Lung microvascular endothelial cell (primary cell): ENCODE data around the gene SNAP25. TPM values are rescaled to one million over a fixed set of nuclear protein-coding genes. Genes with fewer than 3 reads are reported as not detected.

ENCODE experiments used
- DNase-seq, 2 donors: peaks; one replicate each; pipeline versions ENCODE4 v3.0.0 to v3.0.0-alpha.2; 2010; ENCODE audit warnings: low read depth in 2 of 2
- total RNA-seq: library from RNA; depleted of rRNA; stranded (reverse); fragments of >200 nt; gene quantifications from 2 replicates; pipeline ENCODE4 v1.2.1, GENCODE V29; 2014

Gene SNAP25
- total RNA-seq, 1 donor from 2014 or later = not detected

GRCh38 chr20:10216146-10216791, 2.4 kb upstream of the SNAP25 start:
- no peak for DNase-seq

- DNase-seq = peak; percentile 39 to 40
Observed at GRCh38 chr20:10217721-10218410, 764 bp upstream of the SNAP25 start.

- DNase-seq = peak; percentile 63 to 83
Observed at GRCh38 chr20:10219452-10219791, 792 bp downstream of the SNAP25 start.

- no peak for DNase-seq
Observed at GRCh38 chr20:10219993-10220750, 1.5 kb downstream of the SNAP25 start.

GRCh38 chr20:10221021-10221420, 2.4 kb downstream of the SNAP25 start:
- DNase-seq = no peak

- DNase-seq = no peak
Observed at GRCh38 chr20:10225439-10226060, 6.9 kb downstream of the SNAP25 start.

- no peak for DNase-seq
Observed at GRCh38 chr20:10228330-10228729, 9.7 kb downstream of the SNAP25 start.

GRCh38 chr20:10231290-10231689, 12.7 kb downstream of the SNAP25 start:
- DNase-seq = no peak

GRCh38 chr20:10236540-10237533, 18.2 kb downstream of the SNAP25 start:
- DNase-seq = no peak

- peak; percentile 6 to 42 for DNase-seq
Observed at GRCh38 chr20:10239954-10240353, 21.3 kb downstream of the SNAP25 start.

GRCh38 chr20:10240655-10241054, 22.0 kb downstream of the SNAP25 start:
- DNase-seq = no peak

GRCh38 chr20:10242166-10242565, 23.5 kb downstream of the SNAP25 start:
- no peak for DNase-seq

- DNase-seq = no peak
Observed at GRCh38 chr20:10247440-10247839, 28.8 kb downstream of the SNAP25 start.

- no peak for DNase-seq
Observed at GRCh38 chr20:10249048-10249770, 30.6 kb downstream of the SNAP25 start.

- no peak for DNase-seq
Observed at GRCh38 chr20:10249822-10250221, 31.2 kb downstream of the SNAP25 start.

- DNase-seq = peak in 1 of 2 donors; percentile 4
Observed at GRCh38 chr20:10250902-10251301, 32.3 kb downstream of the SNAP25 start.

- DNase-seq = no peak
Observed at GRCh38 chr20:10253780-10254179, 35.1 kb downstream of the SNAP25 start.

GRCh38 chr20:10255846-10256245, 37.2 kb downstream of the SNAP25 start:
- DNase-seq = no peak

- DNase-seq = no peak
Observed at GRCh38 chr20:10259166-10259565, 40.5 kb downstream of the SNAP25 start.

- DNase-seq = no peak
Observed at GRCh38 chr20:10260316-10260715, 41.7 kb downstream of the SNAP25 start.
